GM12891 (cell line): Measurements from ENCODE around the gene KCNIP2.

Source experiments
- DNase-seq: peaks from one replicate; pipeline ENCODE4 v3.0.0; 2011; ENCODE audit warnings: low spot score; ENCODE audit not compliant: insufficient read length
- FAIRE-seq: peaks from 2 replicates; lab custom pipeline; 2011; peaks lifted over from hg19 to GRCh38; lab: Jason Lieb, UNC
- PAX5 ChIP-seq: IDR thresholded peaks from 2 replicates; pipeline ENCODE4 v1.6.1; 2011; ENCODE audit warnings: low read length, moderate library complexity, mild to moderate bottlenecking; ENCODE audit not compliant: insufficient read depth, severe bottlenecking
- POLR2A ChIP-seq: IDR thresholded peaks from 2 replicates; pipeline ENCODE4 v1.6.1; 2011; ENCODE audit warnings: low read depth, low read length, control low read depth
- POLR2AphosphoS5 ChIP-seq: IDR thresholded peaks from 2 replicates; pipeline ENCODE4 v1.6.1; 2011; ENCODE audit warnings: low read depth, low read length, control low read depth
- POU2F2 ChIP-seq: IDR thresholded peaks from 2 replicates; pipeline ENCODE4 v1.6.1; 2011; ENCODE audit warnings: low read depth, mild to moderate bottlenecking, control low read depth, low read length, moderate library complexity
- SPI1 ChIP-seq: IDR thresholded peaks from 2 replicates; pipeline ENCODE4 v1.6.1; 2011; ENCODE audit warnings: low read depth, low read length, control low read depth
- TAF1 ChIP-seq: IDR thresholded peaks from 2 replicates; pipeline ENCODE4 v1.6.1; 2011; ENCODE audit warnings: low read depth, low read length, control low read depth

KCNIP2 gene

GRCh38 chr10:101829561-101830315 is 13.9 kb downstream of the KCNIP2 start:
- FAIRE-seq (no peak), DNase-seq (peak; percentile 92)
- TF ChIP-seq POLR2AphosphoS5, result no peak
- TF ChIP-seq TAF1, result no peak
- no peak for TF ChIP-seq PAX5
- peak; percentile 69 for TF ChIP-seq SPI1
- TF ChIP-seq POU2F2, result no peak
- TF ChIP-seq POLR2A, result no peak

GRCh38 chr10:101828766-101829551 is 14.6 kb downstream of the KCNIP2 start:
- no peak for FAIRE-seq
- DNase-seq, result no peak
- TF ChIP-seq POLR2AphosphoS5 (no peak), POLR2A (no peak), SPI1 (no peak), TAF1 (no peak), PAX5 (no peak), POU2F2 (no peak)

DNA sequence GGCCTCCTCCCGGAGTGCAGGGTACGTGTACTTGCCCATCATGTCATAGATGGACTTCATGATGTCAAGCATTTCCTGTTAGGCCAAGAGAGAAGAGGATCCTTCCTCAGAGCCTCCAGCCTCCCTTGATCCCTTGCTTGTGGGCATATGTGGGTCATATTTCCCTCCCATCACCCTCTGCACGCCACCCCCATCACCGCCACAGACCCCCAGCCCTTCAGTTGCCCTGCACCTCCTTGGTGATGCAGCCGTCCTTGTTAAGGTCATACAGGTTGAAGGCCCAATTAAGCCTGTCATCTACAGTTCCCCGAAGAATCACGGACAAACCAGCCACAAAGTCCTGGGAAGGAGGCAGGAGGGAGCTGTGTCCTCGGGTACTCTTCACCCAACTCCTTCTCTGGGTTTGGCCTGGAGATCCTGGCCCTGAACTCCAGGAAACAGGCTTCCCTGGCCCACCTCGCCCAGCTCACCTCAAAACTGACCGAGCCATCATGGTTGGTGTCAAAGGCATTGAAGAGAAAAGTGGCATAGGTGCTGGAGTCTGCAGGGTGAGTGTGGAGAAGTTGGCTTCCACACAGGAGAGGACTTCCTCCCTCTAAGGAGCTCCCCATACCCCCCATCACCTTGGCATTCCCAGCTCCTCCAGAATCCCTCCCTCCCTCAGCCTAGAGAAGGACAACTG is 15.5 kb downstream of the KCNIP2 start:
- no peak for DNase-seq
- TF ChIP-seq TAF1, result no peak
- no peak for TF ChIP-seq PAX5
- TF ChIP-seq POLR2AphosphoS5, result no peak
- TF ChIP-seq POU2F2, result no peak
- no peak for TF ChIP-seq POLR2A
- TF ChIP-seq SPI1, result no peak
- FAIRE-seq, result no peak

GRCh38 chr10:101826852-101827434 is 16.7 kb downstream of the KCNIP2 start:
- DNase-seq (no peak), FAIRE-seq (no peak)
- TF ChIP-seq POLR2A, result no peak
- TF ChIP-seq POU2F2, result no peak
- no peak for TF ChIP-seq POLR2AphosphoS5
- no peak for TF ChIP-seq PAX5
- TF ChIP-seq TAF1, result no peak
- no peak for TF ChIP-seq SPI1

- DNase-seq, result no peak
- no peak for FAIRE-seq
- TF ChIP-seq POLR2A, result no peak
- no peak for TF ChIP-seq TAF1
- no peak for TF ChIP-seq PAX5
- TF ChIP-seq POU2F2, result no peak
- no peak for TF ChIP-seq POLR2AphosphoS5
- no peak for TF ChIP-seq SPI1
These were observed 18.9 kb downstream of the KCNIP2 start for GRCh38 chr10:101824736-101825135.

DNA sequence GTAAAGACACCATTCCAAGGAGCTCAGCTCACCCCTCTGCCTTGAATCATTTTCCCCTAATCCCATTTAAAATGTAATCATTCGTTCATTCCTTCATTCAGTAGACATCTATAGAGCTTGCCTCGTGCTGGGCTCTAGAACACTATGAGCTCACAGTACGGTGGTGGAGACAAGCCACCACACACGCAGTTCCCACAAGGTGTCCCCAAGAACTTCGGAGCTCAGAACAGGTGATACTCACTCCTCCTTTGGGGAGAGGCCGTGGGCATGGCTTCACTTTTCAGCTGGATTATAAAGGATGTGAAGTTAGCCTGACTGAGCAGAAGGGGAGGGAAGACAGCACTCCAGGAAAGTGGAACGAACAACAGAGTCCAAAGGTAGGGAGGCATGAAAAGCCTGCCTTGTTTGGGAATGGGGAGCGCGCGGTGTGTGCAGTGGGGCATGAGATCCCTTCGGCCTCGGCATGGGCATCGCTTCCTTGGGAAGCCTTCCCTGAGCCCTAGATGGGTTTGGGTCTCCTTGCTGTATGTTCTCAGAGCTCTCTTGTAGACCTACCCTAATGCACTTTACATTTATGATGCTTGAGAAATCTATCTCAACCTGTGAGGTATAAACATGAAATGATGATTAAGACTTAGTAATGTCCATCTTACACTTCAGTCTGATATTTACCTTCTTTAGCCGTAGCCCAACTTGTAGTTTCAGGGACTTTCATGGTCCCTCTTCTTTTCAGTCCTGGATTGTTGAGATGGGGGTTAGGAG is 24.5 kb downstream of the KCNIP2 start:
- TF ChIP-seq PAX5 (no peak), SPI1 (no peak), POU2F2 (no peak), POLR2AphosphoS5 (no peak), TAF1 (no peak), POLR2A (no peak)
- DNase-seq, result no peak
- no peak for FAIRE-seq

- TF ChIP-seq TAF1 (peak; percentile 98), POU2F2 (peak; percentile 42), SPI1 (no peak), POLR2A (peak; percentile 93), POLR2AphosphoS5 (peak; percentile 93), PAX5 (no peak)
- DNase-seq (peak; percentile 85), FAIRE-seq (peak; percentile 98)
These were observed 25.3 kb downstream of the KCNIP2 start, which contains the start of gene OGA for GRCh38 chr10:101818119-101818871. OGA (minus strand) TSS chr10:101818444; CDS start chr10:101818022, 422 bp downstream.
